Thyroid gland (tissue), 4 donors: ENCODE results near the gene TNP2. TPM values are rescaled to one million over a fixed set of nuclear protein-coding genes. Genes with fewer than 3 reads are reported as not detected.

Experiments used
- DNase-seq, 2 donors: peaks; one replicate each; pipeline ENCODE4 v3.0.0-alpha.2; 2019
- H3K27ac ChIP-seq, 3 donors: fragments of 200-600 bp; sonication (generic); 1 replicate in 2 of 3; 2 replicates in 1 of 3; pipeline ENCODE4 v1.5.1; 2016 to 2019; ENCODE audit warnings: mild to moderate bottlenecking in 1 of 3, moderate library complexity in 1 of 3
- H3K27me3 ChIP-seq: fragments of 200-600 bp; sonication (generic); one replicate; pipeline ENCODE4 v1.5.1; 2019
- H3K36me3 ChIP-seq, 2 donors: fragments of 200-600 bp; sonication (generic); one replicate each; pipeline ENCODE4 v1.5.1; 2016 to 2019
- H3K4me1 ChIP-seq, 2 donors: fragments of 200-600 bp; sonication (generic); one replicate each; pipeline ENCODE4 v1.5.1; 2017 to 2019
- H3K4me3 ChIP-seq, 3 donors: fragments of 200-600 bp; sonication (generic); replicated peaks in 1 of 3; 1 replicate in 2 of 3; 2 replicates in 1 of 3; pipeline ENCODE4 v1.5.1; 2016; ENCODE audit warnings: mild to moderate bottlenecking in 1 of 3
- H3K9me3 ChIP-seq: fragments of 200-600 bp; sonication (generic); one replicate; pipeline ENCODE4 v1.5.1; 2017
- POLR2A ChIP-seq, 2 donors: fragments of 450-650 bp; IDR thresholded peaks; one replicate each; pipeline ENCODE4 v1.6.1; 2017; ENCODE audit warnings: antibody characterized with exemption in 2 of 2, mild to moderate bottlenecking in 2 of 2, moderate library complexity in 1 of 2
- WGBS, 2 donors: methylation state at CpG; one replicate each; pipeline ENCODE4 v1.1.5; 2017; 5-methylcytosine and 5-hydroxymethylcytosine counted together
- intact Hi-C: fragments of 100-400 bp; cut with DNase I; formaldehyde crosslinking; loops from one replicate; pipeline ENCODE4 v1.15.1; 2023
- total RNA-seq, 4 donors: library from RNA; depleted of rRNA; stranded (reverse); fragments of >200 nt; gene quantifications; one replicate each; pipeline ENCODE4 v1.2.3, GENCODE V29; 2016
- TF ChIP-seq, protein P1 (sequence below), 6 experiments: fragments of 200-600 bp in 3 of 6; fragments of 450-650 bp in 3 of 6; sonication (generic) in 3 of 6; IDR thresholded peaks; one replicate each; pipeline ENCODE4 v1.5.1; 2016 to 2019; ENCODE audit warnings: antibody characterized with exemption in 6 of 6, mild to moderate bottlenecking in 2 of 6, inconsistent platforms in 1 of 6, moderate library complexity in 1 of 6

Gene TNP2
- total RNA-seq, 4 donors from 2014 or later, result not detected

DNA sequence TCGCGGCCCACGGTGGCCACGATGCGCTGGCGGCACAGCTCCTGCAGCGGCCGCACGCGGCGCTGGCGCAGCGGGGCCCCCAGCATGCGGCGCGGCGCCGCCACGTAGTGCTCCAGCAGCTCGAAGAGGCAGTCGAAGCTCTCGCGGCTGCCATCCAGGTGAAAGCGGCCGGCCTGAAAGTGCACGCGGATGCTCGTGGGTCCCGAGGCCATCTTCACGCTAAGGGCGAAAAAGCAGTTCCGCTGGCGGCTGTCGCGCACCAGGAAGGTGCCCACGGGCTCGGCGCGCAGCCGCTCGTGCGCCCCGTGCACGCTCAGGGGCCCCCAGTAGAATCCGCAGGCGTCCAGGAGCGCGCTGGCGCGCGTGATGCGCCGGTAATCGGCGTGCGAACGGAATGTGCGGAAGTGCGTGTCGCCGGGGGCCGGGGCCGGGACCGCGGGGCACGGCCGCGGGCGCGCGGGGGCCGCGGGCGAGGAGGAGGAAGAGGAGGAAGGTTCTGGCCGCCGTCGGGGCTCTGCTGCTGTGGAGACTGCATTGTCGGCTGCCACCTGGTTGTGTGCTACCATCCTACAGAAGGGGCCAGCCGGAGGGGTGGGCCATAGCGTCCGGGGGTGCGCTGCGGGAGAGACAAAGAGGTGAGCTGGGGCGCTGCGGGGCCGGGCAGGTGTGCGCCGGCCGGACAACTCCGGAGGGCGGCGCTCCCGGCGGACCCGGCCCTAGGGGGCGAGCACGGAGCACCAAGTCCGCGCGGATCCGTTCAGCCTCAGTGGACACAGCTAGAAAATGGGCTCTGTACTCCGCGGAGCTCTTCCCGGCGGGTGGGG lies 14.0 kb downstream of the TNP2 start:
- peak; percentile 67 to 72 for DNase-seq
- Histone ChIP-seq H3K27me3 (no peaks in the 10 kb centered on the region), H3K9me3 (no peaks in the 10 kb centered on the region), H3K4me1 (peaks cover 18 to 36% of the 10 kb centered on the region in 2 donors), H3K36me3 (no peaks in the 10 kb centered on the region), H3K27ac (peak overlapping the region; percentile 40 to 98 (median 98)), H3K4me3 (peak overlapping the region; percentile 58 to 83 (median 83))
- intact Hi-C loops, result loop anchor here (5.0 kb wide), 1 partner anchor 92 kb away; the partner anchor contains the start of gene RMI2
- WGBS, 2 donors, result 2 to 8% methylated on average over 13 to 31 of the region's 105 CpGs
- TF ChIP-seq, protein P1, sequence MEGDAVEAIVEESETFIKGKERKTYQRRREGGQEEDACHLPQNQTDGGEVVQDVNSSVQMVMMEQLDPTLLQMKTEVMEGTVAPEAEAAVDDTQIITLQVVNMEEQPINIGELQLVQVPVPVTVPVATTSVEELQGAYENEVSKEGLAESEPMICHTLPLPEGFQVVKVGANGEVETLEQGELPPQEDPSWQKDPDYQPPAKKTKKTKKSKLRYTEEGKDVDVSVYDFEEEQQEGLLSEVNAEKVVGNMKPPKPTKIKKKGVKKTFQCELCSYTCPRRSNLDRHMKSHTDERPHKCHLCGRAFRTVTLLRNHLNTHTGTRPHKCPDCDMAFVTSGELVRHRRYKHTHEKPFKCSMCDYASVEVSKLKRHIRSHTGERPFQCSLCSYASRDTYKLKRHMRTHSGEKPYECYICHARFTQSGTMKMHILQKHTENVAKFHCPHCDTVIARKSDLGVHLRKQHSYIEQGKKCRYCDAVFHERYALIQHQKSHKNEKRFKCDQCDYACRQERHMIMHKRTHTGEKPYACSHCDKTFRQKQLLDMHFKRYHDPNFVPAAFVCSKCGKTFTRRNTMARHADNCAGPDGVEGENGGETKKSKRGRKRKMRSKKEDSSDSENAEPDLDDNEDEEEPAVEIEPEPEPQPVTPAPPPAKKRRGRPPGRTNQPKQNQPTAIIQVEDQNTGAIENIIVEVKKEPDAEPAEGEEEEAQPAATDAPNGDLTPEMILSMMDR (IDR thresholded peaks at IDR 0.05), result peak in 2 of 6 experiments; percentile 27 to 33
- TF ChIP-seq POLR2A (IDR thresholded peaks at IDR 0.05), result no peak

DNA sequence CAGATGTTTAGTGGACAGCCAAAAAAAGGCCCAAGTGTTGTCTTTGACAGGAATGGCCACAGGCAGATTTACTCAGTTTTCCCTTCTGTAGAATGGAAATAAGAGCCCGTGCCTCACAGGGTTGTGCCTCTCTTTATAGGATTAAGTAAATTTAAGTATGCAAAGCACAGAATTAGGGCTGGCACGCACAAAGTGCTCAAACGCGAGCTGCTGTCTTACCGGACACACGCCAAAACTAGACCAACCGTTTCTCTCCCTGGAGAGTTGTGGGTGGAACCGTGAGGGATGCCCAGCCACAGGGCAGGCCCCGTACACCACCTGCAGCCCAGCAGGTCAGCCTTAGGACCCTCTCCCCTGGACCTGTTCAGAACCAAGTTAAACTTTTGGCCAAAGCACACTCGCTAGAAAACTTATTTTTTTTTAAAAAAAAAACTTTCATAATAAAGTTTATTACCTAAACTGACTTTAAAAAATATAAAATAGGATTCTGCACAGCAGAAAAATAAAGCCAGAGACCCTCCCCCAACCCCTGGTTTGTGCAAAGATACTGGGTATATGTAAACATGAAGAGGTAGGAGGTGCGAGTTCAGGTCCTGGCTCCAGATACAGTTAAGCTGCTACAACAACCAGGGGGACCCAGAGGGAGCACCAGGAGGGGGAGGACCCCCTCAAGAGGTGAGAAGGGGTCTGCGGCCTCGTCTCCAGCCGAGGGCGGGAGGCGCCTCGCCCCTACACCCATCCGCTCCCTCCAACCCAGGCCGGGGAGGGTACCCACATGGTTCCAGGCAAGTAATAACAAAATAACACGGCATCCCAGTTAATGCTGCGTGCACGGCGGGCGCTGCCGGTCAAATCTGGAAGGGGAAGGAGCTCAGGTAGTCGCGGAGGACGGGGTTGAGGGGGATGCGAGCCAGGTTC lies 14.9 kb downstream of the TNP2 start:
- Histone ChIP-seq H3K4me1 (peaks cover 17 to 32% of the 10 kb centered on the region in 2 donors), H3K36me3 (no peaks in the 10 kb centered on the region), H3K27me3 (no peaks in the 10 kb centered on the region), H3K4me3 (peak overlapping the region in 2 of 3 donors; percentile 83), H3K27ac (peak overlapping the region in 1 of 3 donors; percentile 23), H3K9me3 (no peaks in the 10 kb centered on the region)
- intact Hi-C loops, result no loop called here
- no peak for DNase-seq
- WGBS, 2 donors, result 55 to 68% methylated on average over 14 to 29 of the region's 29 CpGs
- TF ChIP-seq, protein P1 (IDR thresholded peaks at IDR 0.05), result no peak
- TF ChIP-seq POLR2A (IDR thresholded peaks at IDR 0.05), result no peak

DNA sequence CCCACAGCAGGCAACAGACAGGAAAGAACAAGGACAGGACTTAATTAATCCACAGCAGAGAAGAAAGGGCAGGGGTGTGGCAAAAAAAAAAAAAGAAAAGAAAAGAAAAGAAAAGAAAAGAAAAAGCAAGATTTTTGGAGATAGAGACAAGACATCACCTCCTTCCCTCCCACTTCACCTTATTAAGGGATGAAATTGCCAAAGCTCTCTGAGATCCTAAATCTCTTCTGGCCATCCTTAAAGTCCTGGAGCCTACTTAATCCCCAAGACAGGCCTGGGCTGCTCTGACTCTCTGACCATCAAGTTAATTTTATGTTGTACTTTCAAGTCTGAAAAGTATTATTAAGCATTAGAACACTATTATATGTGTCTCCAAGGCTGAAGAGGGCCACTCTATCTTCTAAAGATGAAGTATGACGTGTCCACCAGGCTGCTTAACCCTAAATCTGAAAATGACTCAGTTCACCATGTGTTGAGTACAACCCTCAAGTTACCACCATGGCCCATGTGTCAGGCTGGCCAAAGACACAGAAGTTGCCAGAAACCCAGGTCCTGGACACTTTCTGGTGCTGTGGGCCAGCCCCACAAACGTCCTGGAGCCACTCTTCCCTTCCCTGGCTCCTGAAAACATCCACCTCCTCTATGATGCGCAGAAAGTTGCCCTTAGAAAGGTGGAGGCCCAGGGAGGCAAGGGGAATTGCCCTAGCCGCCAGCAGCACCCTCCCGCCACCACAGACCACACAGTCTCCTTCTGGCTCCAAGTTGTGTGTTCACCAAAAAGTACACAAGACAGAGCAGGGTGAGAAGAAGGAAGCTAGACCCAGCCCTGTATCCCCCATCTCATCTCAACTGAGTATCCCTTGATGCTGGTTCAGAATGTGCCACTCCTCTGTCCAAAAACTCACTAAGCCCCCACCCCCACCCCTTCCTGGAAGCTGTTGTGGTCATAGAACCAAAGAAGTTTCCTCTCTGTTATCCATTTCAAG lies 15.8 kb downstream of the TNP2 start:
- H3K27me3 ChIP-seq, result no peaks in the 10 kb centered on the region
- H3K27ac ChIP-seq, result no peak overlapping the region
- 78 to 93% methylated on average over 5 of the region's 5 CpGs for WGBS, 2 donors
- no peak for TF ChIP-seq POLR2A (IDR thresholded peaks at IDR 0.05)
- TF ChIP-seq, protein P1 (IDR thresholded peaks at IDR 0.05), result no peak
- no peak for DNase-seq
- H3K4me3 ChIP-seq, result no peak overlapping the region
- H3K9me3 ChIP-seq, result no peaks in the 10 kb centered on the region
- no peaks in the 10 kb centered on the region for H3K36me3 ChIP-seq
- intact Hi-C loops, result no loop called here
- peaks cover 10 to 24% of the 10 kb centered on the region in 2 donors for H3K4me1 ChIP-seq

DNA sequence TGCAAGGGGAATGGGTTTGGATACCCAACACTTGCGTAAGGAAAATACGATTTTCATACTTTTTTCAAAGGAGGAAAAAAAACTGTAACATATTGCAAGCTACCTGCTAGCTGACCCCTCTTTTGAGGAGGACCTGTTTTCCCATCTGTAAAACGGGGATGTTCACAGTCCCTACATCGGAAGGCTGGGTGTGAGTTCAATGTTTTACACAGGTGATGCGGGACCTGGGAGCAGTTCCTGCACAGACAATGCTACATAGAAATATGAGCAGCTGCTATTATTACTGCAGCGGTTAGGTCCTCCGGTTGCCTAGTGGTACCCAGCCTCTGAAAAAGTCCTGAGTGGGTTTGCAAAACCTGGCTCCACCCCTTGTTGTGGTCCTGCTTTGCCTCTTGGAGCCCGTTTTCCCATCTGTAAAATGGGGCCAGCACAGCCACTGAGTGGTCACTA lies 16.6 kb downstream of the TNP2 start:
- no peak overlapping the region for H3K27ac ChIP-seq
- no peak for DNase-seq
- intact Hi-C loops, result no loop called here
- no peaks in the 10 kb centered on the region for H3K36me3 ChIP-seq
- TF ChIP-seq, protein P1 (IDR thresholded peaks at IDR 0.05), result no peak
- no peak for TF ChIP-seq POLR2A (IDR thresholded peaks at IDR 0.05)
- H3K4me3 ChIP-seq, result no peak overlapping the region
- peaks cover 10 to 22% of the 10 kb centered on the region in 2 donors for H3K4me1 ChIP-seq
- 94 to 97% methylated on average over 8 of the region's 8 CpGs for WGBS, 2 donors
- no peaks in the 10 kb centered on the region for H3K27me3 ChIP-seq
- no peaks in the 10 kb centered on the region for H3K9me3 ChIP-seq
